ENCODE results near the gene CAMTA2. TPM values are rescaled to one million over a fixed set of nuclear protein-coding genes. Genes with fewer than 3 reads are reported as not detected.
A peak's percentile ranks its signal among the peaks of the same experiment; 100 is the strongest.

Gene CAMTA2
- total RNA-seq, 1 experiment from 2014 or later = 9.2 TPM

GRCh38 chr17:4969551-4970173 lies 17.8 kb downstream of the CAMTA2 start:
- Mint-ChIP-seq H3K9me3 (peaks cover 13% of the 10 kb centered on the region), H3K36me3 (peaks cover 20% of the 10 kb centered on the region), H3K27ac (peak overlapping the region; percentile 50), H3K27me3 (ENCODE audit: low read depth) (peaks cover 34% of the 10 kb centered on the region), H3K4me1 (peaks cover 31% of the 10 kb centered on the region), H3K4me3 (no peak overlapping the region)
- TF ChIP-seq PREB (CRISPR knock-in tag; IDR thresholded peaks at IDR 0.05; ENCODE audit: borderline replicate concordance) (no peak), CBFB (CRISPR knock-in tag; IDR thresholded peaks at IDR 0.05; ENCODE audit: low read depth) (no peak), FOXP1 (CRISPR knock-in tag; IDR thresholded peaks at IDR 0.05; ENCODE audit: borderline replicate concordance) (no peak), USF1 (CRISPR knock-in tag; IDR thresholded peaks at IDR 0.05) (no peak), ZNF671 (CRISPR knock-in tag; IDR thresholded peaks at IDR 0.05) (no peak)
- TF ChIP-seq, protein P1, sequence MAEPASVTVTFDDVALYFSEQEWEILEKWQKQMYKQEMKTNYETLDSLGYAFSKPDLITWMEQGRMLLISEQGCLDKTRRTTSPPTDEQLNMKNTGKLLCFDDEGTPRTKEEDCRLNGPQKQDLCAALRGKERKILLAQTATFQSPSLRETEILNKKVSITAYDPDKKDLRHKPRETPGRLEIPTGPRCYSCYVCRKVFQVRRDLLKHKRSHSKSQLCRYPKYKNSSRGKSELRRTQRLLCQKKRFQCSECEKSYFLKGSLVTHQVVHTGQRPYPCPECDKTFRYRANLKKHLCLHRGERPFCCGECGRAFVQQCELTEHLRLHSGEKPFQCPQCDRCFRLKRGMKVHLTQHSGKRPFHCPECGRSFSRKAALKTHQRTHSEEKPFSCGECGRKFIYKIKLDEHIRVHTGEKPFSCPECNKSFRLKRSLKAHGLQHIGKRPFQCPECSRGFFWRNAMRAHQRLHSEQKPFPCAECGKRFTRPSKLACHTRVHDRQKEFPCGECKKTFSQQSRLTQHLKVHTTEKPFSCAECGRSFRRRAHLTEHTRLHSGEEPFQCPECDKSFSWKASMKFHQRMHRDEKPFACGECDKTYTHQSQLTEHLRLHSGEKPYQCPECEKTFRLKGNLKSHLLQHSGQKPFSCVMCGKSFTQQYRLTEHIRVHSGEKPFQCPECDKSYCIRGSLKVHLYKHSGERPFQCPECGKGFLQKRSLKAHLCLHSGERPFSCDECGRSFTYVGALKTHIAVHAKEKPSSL (CRISPR knock-in tag; conservative IDR thresholded peaks at IDR 0.05) = no peak
- TF ChIP-seq, protein P2, sequence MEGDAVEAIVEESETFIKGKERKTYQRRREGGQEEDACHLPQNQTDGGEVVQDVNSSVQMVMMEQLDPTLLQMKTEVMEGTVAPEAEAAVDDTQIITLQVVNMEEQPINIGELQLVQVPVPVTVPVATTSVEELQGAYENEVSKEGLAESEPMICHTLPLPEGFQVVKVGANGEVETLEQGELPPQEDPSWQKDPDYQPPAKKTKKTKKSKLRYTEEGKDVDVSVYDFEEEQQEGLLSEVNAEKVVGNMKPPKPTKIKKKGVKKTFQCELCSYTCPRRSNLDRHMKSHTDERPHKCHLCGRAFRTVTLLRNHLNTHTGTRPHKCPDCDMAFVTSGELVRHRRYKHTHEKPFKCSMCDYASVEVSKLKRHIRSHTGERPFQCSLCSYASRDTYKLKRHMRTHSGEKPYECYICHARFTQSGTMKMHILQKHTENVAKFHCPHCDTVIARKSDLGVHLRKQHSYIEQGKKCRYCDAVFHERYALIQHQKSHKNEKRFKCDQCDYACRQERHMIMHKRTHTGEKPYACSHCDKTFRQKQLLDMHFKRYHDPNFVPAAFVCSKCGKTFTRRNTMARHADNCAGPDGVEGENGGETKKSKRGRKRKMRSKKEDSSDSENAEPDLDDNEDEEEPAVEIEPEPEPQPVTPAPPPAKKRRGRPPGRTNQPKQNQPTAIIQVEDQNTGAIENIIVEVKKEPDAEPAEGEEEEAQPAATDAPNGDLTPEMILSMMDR (IDR thresholded peaks at IDR 0.05) = no peak
- ChIA-PET POLR2A (interaction anchor here (1.5 to 4.8 kb wide), 2 partner anchors 22 to 25 kb away, joined by 4 to 45 read pairs; partner anchors contain the start of gene PFN1), CTCF (interaction anchor here (1.0 to 3.2 kb wide), 5 partner anchors 11 to 61 kb away, joined by 3 to 49 read pairs (median 7); partner anchors contain the start of gene CAMTA2)
- DNase-seq (ENCODE audit: low spot score) = no peak
- ATAC-seq = no peak

- Mint-ChIP-seq H3K27ac (peak overlapping the region; percentile 80), H3K4me3 (no peak overlapping the region), H3K36me3 (peaks cover 20% of the 10 kb centered on the region), H3K9me3 (peaks cover 13% of the 10 kb centered on the region), H3K4me1 (peaks cover 31% of the 10 kb centered on the region), H3K27me3 (ENCODE audit: low read depth) (peaks cover 28% of the 10 kb centered on the region)
- ATAC-seq = no peak
- DNase-seq (ENCODE audit: low spot score) = no peak
- ChIA-PET POLR2A (interaction anchor here (0.5 to 4.8 kb wide), 5 partner anchors 22 to 69 kb away, joined by 3 to 45 read pairs (median 6); partner anchors contain the start of genes PFN1, RNF167 and SLC25A11), CTCF (interaction anchor here (1.0 to 3.2 kb wide), 8 partner anchors 11 to 69 kb away, joined by 3 to 49 read pairs (median 10); partner anchors contain the start of genes CAMTA2, ENO3 and INCA1)
- TF ChIP-seq MXD4 (CRISPR knock-in tag; IDR thresholded peaks at IDR 0.05; ENCODE audit: borderline replicate concordance) (no peak), GABPB1 (CRISPR knock-in tag; IDR thresholded peaks at IDR 0.05) (peak; percentile 93), ZNF281 (CRISPR knock-in tag; IDR thresholded peaks at IDR 0.05) (0 out of 2 replicates have a peak, but pooled peaks have one; percentile 24), JUN (CRISPR knock-in tag; IDR thresholded peaks at IDR 0.05) (no peak), FOXP4 (CRISPR knock-in tag; IDR thresholded peaks at IDR 0.05) (no peak)
- TF ChIP-seq, protein P3, sequence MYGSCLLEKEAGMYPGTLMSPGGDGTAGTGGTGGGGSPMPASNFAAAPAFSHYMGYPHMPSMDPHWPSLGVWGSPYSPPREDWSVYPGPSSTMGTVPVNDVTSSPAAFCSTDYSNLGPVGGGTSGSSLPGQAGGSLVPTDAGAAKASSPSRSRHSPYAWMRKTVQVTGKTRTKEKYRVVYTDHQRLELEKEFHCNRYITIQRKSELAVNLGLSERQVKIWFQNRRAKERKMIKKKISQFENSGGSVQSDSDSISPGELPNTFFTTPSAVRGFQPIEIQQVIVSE (CRISPR knock-in tag; IDR thresholded peaks at IDR 0.05; ENCODE audit: borderline replicate concordance) = no peak
- TF ChIP-seq, protein P4, sequence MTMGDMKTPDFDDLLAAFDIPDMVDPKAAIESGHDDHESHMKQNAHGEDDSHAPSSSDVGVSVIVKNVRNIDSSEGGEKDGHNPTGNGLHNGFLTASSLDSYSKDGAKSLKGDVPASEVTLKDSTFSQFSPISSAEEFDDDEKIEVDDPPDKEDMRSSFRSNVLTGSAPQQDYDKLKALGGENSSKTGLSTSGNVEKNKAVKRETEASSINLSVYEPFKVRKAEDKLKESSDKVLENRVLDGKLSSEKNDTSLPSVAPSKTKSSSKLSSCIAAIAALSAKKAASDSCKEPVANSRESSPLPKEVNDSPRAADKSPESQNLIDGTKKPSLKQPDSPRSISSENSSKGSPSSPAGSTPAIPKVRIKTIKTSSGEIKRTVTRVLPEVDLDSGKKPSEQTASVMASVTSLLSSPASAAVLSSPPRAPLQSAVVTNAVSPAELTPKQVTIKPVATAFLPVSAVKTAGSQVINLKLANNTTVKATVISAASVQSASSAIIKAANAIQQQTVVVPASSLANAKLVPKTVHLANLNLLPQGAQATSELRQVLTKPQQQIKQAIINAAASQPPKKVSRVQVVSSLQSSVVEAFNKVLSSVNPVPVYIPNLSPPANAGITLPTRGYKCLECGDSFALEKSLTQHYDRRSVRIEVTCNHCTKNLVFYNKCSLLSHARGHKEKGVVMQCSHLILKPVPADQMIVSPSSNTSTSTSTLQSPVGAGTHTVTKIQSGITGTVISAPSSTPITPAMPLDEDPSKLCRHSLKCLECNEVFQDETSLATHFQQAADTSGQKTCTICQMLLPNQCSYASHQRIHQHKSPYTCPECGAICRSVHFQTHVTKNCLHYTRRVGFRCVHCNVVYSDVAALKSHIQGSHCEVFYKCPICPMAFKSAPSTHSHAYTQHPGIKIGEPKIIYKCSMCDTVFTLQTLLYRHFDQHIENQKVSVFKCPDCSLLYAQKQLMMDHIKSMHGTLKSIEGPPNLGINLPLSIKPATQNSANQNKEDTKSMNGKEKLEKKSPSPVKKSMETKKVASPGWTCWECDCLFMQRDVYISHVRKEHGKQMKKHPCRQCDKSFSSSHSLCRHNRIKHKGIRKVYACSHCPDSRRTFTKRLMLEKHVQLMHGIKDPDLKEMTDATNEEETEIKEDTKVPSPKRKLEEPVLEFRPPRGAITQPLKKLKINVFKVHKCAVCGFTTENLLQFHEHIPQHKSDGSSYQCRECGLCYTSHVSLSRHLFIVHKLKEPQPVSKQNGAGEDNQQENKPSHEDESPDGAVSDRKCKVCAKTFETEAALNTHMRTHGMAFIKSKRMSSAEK (CRISPR knock-in tag; IDR thresholded peaks at IDR 0.05; ENCODE audit: borderline replicate concordance) = no peak
Measured at GRCh38 chr17:4969047-4969550, 18.4 kb downstream of the CAMTA2 start.
